GM18508 (cell line): ENCODE results near the gene NAP1L4.

Source experiments
- ATAC-seq: cut with Tn5 transposase; IDR thresholded peaks from one replicate; pipeline ENCODE4 v1.9.1; 2021; ENCODE audit warnings: moderate number of reproducible peaks; ENCODE audit not compliant: insufficient read depth, unreplicated experiment

The NAP1L4 gene

DNA sequence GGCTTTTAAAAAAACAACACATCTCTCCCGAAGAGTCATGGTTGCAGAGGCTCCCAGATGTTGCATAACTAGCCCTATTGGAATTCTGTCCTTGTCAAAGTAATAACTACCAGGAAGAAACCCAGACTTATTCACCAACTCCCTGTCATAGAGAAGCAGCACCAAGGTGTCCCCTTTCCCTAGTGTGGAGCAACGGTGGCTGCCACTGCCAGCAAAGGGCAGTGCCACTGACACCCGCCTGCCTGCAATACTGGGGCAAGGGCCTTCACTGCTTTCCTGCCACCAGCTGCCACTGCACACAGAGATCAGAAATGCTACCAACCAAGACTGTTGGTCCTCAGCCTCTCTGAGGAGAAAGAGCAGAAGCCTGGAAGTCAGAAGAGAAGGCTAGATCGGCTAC lies 27.3 kb downstream of the NAP1L4 start:
- no peak for ATAC-seq

GRCh38 chr11:2963761-2964160 lies 28.4 kb downstream of the NAP1L4 start:
- no peak for ATAC-seq

- ATAC-seq = no peak
These were observed 28.9 kb downstream of the NAP1L4 start for GRCh38 chr11:2963112-2963754.

GRCh38 chr11:2961080-2961479 lies 31.0 kb downstream of the NAP1L4 start:
- no peak for ATAC-seq

DNA sequence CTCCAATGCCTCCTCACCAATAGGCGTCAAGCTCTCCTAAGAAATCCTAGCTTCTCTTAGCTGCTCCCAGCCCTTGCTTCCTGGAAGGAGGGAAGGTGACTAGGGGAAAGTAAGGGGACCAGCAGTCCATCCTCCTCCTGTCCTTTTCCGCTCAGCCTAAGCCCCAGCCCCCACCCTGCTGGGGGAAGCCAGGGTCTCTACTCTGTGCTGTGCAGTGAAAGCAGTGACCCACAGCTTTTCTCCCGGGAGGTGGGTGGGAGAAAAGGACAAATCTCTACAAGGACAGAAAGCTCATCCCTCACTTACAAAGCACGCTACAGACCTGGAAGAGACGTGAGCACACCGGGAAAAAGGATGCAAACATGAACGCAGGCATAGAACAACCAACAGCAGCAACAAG lies 32.0 kb downstream of the NAP1L4 start:
- no peak for ATAC-seq

DNA sequence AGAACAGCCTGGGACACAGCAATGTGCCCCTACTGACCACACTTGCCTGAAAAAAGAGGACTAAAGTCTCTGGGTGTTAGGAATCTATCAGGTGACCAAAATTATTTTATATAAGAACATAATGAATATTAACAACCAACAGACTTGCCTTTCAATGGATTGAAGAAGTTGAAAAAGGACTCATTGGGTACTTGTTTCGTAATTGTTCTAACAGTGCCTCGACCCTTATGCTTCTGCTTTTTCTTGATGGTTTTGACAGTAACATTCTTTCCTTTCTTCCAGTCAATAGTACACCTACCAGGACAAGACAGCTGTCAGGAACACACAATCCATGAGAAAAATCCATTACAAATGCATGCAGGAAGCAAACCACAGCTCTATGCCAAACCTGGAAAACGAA lies 33.9 kb downstream of the NAP1L4 start:
- ATAC-seq = no peak

DNA sequence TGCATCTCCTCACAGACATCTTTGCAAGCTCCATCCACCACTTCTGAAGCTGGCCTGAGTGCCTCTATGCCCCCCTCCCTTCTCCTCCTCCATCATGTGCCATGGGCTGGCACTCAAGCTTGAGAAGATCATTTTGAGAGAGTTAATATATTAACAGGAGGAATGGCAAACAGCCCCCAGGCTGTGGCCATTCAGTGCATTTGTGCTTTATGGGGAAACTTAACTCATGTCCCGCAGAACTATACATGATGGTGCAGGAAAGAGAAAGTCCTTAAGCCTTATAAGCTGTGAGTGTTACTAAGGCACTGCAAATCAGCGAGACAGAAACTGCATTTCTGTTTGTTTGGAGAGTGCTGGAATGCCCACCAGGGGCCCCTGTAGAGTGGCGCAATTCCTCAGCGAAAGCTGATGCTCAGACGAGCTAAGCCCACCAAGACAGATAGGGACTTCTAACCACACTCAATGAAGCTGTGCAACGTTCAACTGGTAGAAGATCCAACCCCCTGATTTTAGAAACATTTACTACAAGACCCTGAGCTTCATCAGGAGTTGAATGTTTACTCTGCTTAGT lies 36.1 kb downstream of the NAP1L4 start:
- no peak for ATAC-seq

DNA sequence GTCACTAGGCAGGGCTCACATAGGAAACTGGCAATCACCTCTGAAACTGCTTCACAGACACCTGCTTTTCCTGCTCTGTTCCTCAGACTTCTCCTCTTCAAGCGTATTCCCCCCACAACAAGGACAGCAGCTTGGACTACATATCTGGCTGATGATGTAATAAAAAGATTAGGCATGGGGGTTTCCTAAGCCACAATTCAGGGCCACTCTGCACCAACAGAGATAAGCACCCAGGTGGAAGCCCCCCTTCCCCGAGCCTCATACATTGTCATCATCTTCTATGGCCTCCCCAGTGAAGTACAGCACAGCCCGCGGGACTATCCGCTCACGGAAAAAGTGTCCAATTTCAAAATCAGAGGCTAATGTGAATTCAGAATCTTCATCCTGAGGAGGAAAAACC lies 37.9 kb downstream of the NAP1L4 start:
- no peak for ATAC-seq

- no peak for ATAC-seq
These were observed 39.8 kb downstream of the NAP1L4 start for GRCh38 chr11:2952290-2952689.

DNA sequence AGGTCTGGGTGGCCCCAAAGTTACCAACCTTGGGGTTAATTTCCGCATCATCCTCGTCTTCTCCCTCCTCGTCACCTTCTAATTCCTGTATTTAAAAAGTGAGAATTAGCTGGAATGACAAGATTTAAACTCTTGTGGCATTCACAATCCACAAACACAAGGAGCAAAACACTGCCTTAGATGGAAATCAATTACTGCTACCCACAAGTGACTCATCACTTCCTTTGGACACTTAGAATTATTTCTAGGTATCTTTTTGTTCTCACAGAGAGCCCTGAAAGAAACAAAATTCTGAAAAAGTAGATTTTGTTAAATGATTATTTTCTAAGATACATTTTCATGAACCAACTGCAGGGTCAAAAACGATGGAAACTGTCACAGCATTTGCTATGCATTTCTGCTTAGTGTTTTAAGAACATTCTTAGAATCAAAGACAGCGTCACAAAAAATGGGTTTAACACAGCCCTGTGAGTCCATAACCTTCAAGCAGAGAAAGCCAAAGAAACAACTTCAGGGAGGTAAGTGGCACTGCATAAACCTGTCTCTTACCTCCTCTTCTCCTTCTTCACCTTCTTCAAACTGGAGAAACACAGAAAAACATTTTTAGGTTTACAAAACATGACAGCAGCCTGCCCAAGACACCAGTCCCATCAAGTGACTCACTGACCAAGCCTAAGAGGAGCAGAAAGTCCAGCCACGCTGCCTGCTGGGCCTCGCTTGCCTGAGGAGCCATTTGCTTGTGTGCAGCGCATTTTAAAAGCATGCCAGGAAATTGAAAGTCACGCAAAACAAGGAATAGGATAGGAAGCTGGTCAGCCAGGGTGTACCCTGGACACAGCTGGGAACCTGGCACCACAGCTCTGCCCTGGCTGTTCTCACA lies 40.7 kb downstream of the NAP1L4 start:
- no peak for ATAC-seq

DNA sequence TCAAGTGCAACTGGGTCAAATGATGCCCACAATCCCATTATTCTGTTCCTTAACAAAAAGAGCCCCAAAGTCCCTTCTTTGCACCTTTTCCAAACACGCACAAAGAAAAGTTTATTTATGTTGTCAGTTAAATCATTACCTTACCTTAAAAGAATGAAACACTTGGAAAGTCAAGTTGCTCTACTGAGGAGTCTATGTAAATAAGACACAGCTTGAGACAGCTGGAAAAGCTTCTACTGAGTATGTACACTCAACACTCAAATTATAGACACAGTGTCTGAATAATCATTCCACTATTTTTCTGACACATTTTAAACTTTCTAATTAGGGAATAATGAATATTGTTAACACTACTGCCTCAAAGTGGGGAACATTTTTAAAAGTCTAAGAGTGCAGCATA lies 41.3 kb downstream of the NAP1L4 start:
- no peak for ATAC-seq

DNA sequence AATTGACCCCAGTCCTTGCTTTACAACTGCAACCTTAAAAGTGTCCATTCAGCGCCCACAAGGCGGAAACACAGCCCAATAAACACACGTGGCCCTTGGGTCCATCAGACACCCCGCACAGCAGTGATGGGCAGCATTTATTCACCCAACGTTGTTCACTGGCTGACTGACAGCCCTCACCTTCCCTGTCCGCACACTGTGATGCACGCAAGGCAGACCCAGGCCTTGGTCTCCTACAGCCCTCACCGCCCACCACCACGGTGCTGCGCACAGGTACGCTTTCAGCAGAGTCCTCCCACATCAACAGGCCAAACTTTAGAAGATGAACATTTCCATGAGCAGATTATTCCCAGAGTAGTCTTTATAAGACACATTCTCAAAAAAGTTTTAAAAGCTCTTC lies 42.2 kb downstream of the NAP1L4 start:
- no peak for ATAC-seq

- no peak for ATAC-seq
These were observed 44.4 kb downstream of the NAP1L4 start for GRCh38 chr11:2947744-2948143.

DNA sequence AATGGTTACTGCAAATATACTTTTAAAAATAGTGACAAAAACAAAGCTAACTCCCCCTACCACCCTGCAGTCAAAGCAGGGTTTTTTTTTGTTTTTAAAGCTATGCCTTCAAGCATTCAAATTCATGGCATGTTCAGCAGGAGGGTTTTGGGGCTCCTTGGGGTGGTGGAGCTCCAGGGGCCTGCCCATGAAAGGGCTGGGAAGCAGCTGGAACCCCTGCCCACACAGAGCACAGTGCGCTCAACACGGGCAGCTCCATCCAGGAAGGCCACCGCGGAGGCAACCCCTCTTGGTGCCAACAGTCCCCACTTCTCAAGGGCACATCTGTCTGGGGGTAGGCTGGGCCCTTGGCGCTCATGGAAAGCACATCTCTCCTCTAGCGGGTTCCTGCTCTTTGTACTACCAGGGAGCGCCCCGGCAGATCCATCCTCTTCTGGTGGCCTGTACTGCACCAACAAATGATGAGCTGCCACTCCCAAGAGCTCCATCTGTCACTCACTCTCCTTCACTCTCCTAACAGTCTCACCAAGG lies 46.3 kb downstream of the NAP1L4 start:
- no peak for ATAC-seq

DNA sequence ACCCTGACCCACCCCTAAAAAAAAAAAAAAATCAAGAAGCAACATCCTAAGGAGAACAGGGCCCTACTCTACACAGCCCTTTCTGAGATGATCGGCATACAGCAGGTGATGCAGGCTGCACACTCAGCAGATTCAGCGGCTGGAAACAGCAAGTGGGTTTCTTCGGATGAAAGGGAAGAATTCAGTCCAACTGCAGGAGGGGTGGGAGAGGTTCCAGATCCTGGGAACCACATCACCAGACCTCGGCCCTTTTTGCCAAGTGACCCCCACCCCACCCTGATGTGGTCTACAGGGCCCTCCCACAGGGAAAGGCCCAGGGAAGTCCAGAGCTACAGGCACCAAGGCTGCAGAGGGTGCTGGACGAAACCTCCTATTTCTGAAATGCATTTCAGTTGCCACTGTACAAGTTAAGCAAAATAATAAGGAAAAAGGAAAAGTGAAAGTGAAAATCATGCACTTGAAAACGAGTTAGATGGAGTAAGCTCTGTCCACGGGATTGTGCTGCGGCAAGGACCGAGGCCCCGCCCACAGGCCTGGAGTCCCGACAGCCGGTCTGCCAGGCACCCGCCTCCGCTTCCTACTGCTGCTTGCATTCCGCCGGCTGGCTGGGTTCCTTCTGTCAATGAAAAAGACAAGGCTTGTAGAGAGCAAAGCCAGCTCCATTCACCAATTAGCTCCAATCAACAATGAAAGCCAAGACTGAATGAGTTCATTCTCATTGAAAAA lies 46.9 kb downstream of the NAP1L4 start:
- ATAC-seq = no peak

DNA sequence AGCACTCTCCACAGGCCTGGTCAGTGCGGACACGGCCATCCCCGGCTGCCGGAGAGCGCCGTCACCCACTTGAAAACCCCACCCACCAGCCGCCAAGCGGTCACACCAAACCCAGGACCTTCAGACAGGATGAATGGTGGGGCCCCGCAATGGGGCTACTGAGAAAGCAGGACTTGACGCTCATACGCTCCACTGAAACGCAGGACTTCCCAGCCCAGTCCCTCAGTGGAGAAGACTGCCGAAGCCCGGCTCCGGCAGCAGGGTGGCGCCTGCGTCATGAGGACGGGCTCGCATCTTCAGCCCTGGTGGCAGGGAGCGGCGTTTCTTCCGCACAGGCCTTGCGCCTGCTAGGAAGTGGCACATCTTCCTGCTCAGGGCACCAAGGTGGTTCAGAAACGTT lies 47.6 kb downstream of the NAP1L4 start:
- no peak for ATAC-seq

- no peak for ATAC-seq
These were observed 48.4 kb downstream of the NAP1L4 start for GRCh38 chr11:2943711-2944118.

GRCh38 chr11:2942872-2943710 lies 49.0 kb downstream of the NAP1L4 start:
- ATAC-seq = no peak

GRCh38 chr11:2942447-2942846 lies 49.7 kb downstream of the NAP1L4 start:
- no peak for ATAC-seq
